GM21737 (cell line): ENCODE data around the gene TANGO2.

ENCODE experiments used
- ATAC-seq: cut with Tn5 transposase; IDR thresholded peaks from one replicate; pipeline ENCODE4 v1.9.1; 2021; ENCODE audit warnings: mild to moderate bottlenecking, moderate library complexity; ENCODE audit not compliant: unreplicated experiment

TANGO2 gene

GRCh38 chr22:20083157-20083890, 62.4 kb downstream of the TANGO2 start:
- ATAC-seq: no peak

- no peak for ATAC-seq
Measured at GRCh38 chr22:20083891-20084546, 63.1 kb downstream of the TANGO2 start.

- ATAC-seq: no peak
Measured at GRCh38 chr22:20084547-20085413, 63.9 kb downstream of the TANGO2 start.

GRCh38 chr22:20085651-20086050, 64.7 kb downstream of the TANGO2 start:
- ATAC-seq: no peak

GRCh38 chr22:20086101-20086599, 65.2 kb downstream of the TANGO2 start:
- ATAC-seq: no peak

GRCh38 chr22:20086763-20087162, 65.9 kb downstream of the TANGO2 start:
- no peak for ATAC-seq

GRCh38 chr22:20087319-20088262, 66.7 kb downstream of the TANGO2 start:
- no peak for ATAC-seq

- ATAC-seq: no peak
Measured at GRCh38 chr22:20088263-20088648, 67.3 kb downstream of the TANGO2 start.

- no peak for ATAC-seq
Measured at GRCh38 chr22:20089226-20089976, 68.5 kb downstream of the TANGO2 start.

GRCh38 chr22:20089977-20090729, 69.2 kb downstream of the TANGO2 start:
- ATAC-seq: no peak

GRCh38 chr22:20090730-20091240, 69.9 kb downstream of the TANGO2 start:
- ATAC-seq: no peak

- no peak for ATAC-seq
Measured at GRCh38 chr22:20091690-20092476, 71.0 kb downstream of the TANGO2 start.

GRCh38 chr22:20092477-20092854, 71.6 kb downstream of the TANGO2 start:
- ATAC-seq: no peak

GRCh38 chr22:20093418-20094196, 72.7 kb downstream of the TANGO2 start:
- ATAC-seq: no peak

- no peak for ATAC-seq
Measured at GRCh38 chr22:20094197-20094807, 73.4 kb downstream of the TANGO2 start.

- no peak for ATAC-seq
Measured at GRCh38 chr22:20095521-20095920, 74.6 kb downstream of the TANGO2 start.
